GM10266 (cell line): ENCODE results near the gene GGT5.
"Not testable (repeated sequence)": the region's sequence is repeated elsewhere in the genome, so short reads cannot be mapped to it uniquely, and the experiment has no call there.

ENCODE experiments used
- DNase-seq: peaks from one replicate; pipeline ENCODE4 v3.0.0; 2012; ENCODE audit errors: extremely low spot score
- TF ChIP-seq, protein P1 (sequence below): IDR thresholded peaks from 2 replicates; pipeline ENCODE4 v1.5.1; 2012; ENCODE audit warnings: mild to moderate bottlenecking, low read depth; ENCODE audit not compliant: control insufficient read depth, insufficient read depth; ENCODE audit errors: missing control alignments

GGT5 gene

DNA sequence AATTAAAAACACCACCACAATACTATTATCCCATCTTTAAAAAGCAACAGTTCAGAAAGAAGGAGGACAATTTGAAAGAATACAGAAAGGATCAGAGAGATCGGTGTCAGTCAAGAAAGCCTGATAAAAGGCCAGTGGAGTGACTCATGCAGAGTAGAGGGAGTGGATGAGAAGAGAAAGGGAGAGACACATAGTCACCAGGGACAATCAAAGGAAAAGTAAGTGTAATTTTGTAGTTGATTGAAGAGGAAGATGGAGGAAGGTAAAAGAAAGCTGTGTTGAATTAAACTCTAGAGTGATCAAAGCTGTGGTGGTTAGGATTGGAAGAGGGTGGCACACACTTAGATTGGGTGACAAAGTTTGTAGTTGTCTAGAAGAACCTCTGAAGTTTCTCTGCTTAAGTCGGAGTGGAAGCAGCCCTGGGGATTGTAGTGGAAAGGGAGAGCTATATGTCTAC is 39.9 kb upstream of the GGT5 start:
- TF ChIP-seq, protein P1, sequence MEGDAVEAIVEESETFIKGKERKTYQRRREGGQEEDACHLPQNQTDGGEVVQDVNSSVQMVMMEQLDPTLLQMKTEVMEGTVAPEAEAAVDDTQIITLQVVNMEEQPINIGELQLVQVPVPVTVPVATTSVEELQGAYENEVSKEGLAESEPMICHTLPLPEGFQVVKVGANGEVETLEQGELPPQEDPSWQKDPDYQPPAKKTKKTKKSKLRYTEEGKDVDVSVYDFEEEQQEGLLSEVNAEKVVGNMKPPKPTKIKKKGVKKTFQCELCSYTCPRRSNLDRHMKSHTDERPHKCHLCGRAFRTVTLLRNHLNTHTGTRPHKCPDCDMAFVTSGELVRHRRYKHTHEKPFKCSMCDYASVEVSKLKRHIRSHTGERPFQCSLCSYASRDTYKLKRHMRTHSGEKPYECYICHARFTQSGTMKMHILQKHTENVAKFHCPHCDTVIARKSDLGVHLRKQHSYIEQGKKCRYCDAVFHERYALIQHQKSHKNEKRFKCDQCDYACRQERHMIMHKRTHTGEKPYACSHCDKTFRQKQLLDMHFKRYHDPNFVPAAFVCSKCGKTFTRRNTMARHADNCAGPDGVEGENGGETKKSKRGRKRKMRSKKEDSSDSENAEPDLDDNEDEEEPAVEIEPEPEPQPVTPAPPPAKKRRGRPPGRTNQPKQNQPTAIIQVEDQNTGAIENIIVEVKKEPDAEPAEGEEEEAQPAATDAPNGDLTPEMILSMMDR = no peak
- DNase-seq = no peak

- DNase-seq = no peak
- TF ChIP-seq, protein P1 = no peak
These were observed 37.5 kb upstream of the GGT5 start for GRCh38 chr22:24282401-24282800.

DNA sequence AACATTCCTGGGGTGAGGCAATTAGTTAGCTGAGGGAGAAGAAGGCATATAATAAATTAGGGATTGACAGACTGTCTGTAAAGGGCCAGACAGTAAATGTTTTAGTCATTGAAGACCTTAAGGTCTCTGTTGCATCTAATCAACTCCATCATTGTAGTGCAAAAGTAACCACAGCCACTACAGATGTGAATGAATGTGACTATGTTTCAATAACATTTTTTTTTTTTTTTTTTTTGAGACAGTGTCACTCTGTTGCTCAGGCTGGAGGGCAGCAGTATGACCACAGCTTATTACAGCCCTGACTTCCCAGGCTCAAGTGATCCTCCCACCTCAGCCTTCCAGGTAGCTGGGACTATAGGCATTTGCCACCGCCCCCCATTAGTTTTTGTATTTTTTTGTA is 35.5 kb upstream of the GGT5 start:
- DNase-seq = not testable (repeated sequence)

DNA sequence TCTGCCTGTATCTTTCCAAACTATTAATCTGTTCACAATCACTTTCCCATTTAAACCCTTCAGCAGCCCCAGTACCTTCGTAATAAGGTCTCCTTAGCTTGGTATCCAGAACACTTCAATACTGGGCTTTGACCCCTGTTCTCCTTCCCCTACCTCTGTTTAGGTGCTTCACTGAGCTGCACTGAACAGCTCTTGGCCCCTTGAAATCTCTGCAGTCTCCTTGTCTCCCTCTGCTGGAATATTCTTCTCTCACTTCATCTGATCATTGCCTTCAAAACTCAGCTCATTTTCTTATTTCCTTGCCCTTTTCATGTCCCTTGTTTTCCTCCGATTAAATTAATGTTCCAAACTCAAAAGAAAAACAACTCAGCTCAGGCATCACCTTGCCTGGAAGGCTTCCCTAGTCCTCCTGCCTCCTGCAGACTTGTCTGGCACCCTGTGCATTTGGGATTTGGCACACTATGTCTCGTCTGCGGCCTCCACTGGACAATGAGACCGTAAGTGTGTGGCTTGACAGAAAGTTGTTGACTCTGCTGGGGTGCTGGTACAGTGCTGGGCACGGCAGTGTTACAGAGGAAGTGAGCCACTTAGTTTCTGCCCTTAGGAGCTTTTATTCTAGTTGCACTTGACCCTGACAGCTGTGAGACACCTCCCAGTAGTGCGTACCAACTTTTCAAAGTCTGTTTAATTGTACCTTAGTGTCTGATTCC is 30.0 kb upstream of the GGT5 start:
- DNase-seq = not testable (repeated sequence)

DNA sequence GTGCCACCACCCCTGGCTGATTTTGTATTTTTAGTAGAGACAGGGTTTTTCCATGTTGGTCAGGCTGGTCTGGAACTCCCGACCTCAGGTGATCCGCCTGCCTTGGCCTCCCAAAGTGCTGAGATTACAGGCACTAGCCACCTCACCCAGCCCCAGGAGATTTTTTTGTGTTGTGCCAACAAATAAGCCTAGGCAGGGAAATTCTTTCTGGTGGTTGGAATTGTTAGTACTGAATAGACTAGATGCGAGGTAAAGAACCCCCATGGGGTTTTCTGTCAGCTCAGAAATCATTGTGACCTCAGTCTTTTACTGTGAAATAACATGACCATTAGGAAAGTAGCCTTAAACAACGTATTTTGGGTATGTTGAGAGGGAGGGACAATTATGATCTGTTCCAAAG is 29.0 kb upstream of the GGT5 start:
- not testable (repeated sequence) for DNase-seq

- DNase-seq = not testable (repeated sequence)
These were observed 28.1 kb upstream of the GGT5 start for GRCh38 chr22:24273031-24273430.

GRCh38 chr22:24271386-24271854 is 26.5 kb upstream of the GGT5 start:
- DNase-seq = no peak
- TF ChIP-seq, protein P1 = no peak

GRCh38 chr22:24270556-24271385 is 25.9 kb upstream of the GGT5 start, which contains the start of gene SPECC1L:
Gene SPECC1L, plus strand, starts transcription at chr22:24270831. Its CDS starts 31,401 bp downstream, at chr22:24302232.
- TF ChIP-seq, protein P1 = peak; percentile 28

DNA sequence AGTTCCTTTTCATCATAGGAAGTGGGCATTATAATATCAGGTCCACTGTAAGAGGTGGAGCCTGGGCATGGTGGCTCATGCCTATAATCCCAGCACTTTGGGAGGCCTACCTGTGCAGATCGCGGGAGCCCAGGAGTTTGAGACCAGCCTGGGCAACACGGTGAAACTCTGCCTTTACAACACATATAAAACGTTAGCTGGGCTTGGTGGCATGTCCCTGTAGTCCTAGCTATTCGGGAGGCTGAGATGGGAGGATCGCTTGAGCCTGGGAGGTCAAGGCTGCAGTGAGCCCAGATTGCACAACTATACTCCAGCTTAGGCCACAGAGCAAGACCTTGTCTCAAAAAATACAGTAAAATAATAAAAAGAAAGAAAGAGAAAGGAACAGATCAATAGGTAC is 21.6 kb upstream of the GGT5 start:
- not testable (repeated sequence) for DNase-seq

More at GRCh38 chr22:24270556-24271385, 25.9 kb upstream of the GGT5 start, which contains the start of gene SPECC1L:
- peak; percentile 95 for DNase-seq

GRCh38 chr22:24265734-24266133 is 20.9 kb upstream of the GGT5 start:
- TF ChIP-seq, protein P1 = no peak
- no peak for DNase-seq

DNA sequence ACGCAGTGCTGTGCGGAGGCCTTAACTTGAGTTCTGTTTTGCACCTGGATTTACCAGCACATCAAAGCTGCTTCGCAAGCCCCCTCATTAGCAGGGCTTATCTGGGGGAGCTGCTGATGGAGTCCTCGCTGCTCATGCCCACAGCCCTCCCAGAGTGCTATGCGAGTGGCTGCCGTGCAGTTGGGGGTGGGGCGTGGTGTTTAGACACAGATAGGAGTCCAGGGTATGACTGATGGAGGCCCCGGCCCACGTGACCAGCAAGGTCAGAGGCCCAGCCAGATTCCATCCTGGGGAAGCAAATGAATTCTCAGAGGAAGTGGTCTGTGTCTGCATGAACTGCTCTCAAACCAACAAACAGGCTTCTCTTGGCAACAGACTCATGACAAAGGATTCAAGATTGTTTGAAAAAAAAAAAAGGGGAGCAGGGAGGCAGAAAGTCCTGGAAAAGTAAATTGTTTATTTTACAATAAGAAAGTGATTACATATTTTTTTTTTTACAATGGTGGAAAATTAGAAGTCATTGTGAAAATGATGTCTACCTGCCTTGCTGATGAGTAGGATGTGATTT is 19.5 kb upstream of the GGT5 start:
- DNase-seq = not testable (repeated sequence)

- DNase-seq = not testable (repeated sequence)
These were observed 18.6 kb upstream of the GGT5 start for GRCh38 chr22:24263479-24263878.

GRCh38 chr22:24262185-24262749 is 17.4 kb upstream of the GGT5 start:
- DNase-seq = not testable (repeated sequence)
